IMR-90 (cell line): ENCODE data around the gene AIF1. TPM values are rescaled to one million over a fixed set of nuclear protein-coding genes. Genes with fewer than 3 reads are reported as not detected.
A peak's percentile ranks its signal among the peaks of the same experiment; 100 is the strongest.

Source experiments
- ATAC-seq: fragments of 200-7000 bp; cut with Tn5 transposase; 2 replicates; pipeline ENCODE4 v1.9.1; 2020; ENCODE audit warnings: low read depth, mild to moderate bottlenecking, moderate library complexity
- BruUV-seq: library from RNA; stranded (reverse); fragments of 400-500 nt; replicated peaks from 2 replicates; lab custom pipeline; 2021; lab: Mats Ljungman, UMichigan
- CTCF ChIA-PET: fragments of 300-600 bp; formaldehyde crosslinking; extraction: SDS; loops from one replicate; lab custom pipeline; 2021; ENCODE audit warnings: antibody characterized with exemption; lab: Yijun Ruan, JAX
- POLR2A ChIA-PET: fragments of 300-600 bp; sonication (Branson Sonifier 250); formaldehyde crosslinking; loops from one replicate; lab custom pipeline; 2022; ENCODE audit warnings: antibody characterized with exemption; ENCODE audit not compliant: unreplicated experiment; lab: Charles Lee
- DNase-seq: peaks from one replicate; pipeline ENCODE4 v3.0.0; 2013
- H2AFZ ChIP-seq: replicated peaks from 2 replicates; pipeline ENCODE3; 2013; ENCODE audit warnings: low read length, mild to moderate bottlenecking; ENCODE audit not compliant: poor library complexity
- H2AK5ac ChIP-seq: 2 replicates; pipeline ENCODE4 v1.6.1; 2013; ENCODE audit warnings: low read depth, low read length, inconsistent platforms
- H2AK9ac ChIP-seq: replicated peaks from 2 replicates; pipeline ENCODE3; 2013; ENCODE audit warnings: mild to moderate bottlenecking, low read depth, low read length, moderate library complexity; ENCODE audit not compliant: poor library complexity
- H2BK120ac ChIP-seq: 2 replicates; pipeline ENCODE4 v1.6.1; 2013; ENCODE audit warnings: low read depth, low read length, inconsistent platforms
- H2BK15ac ChIP-seq: 3 replicates; pipeline ENCODE4 v1.6.1; 2013; ENCODE audit warnings: low read depth, low read length, inconsistent platforms
- H2BK20ac ChIP-seq: 2 replicates; pipeline ENCODE4 v1.6.1; 2013; ENCODE audit warnings: low read depth, mild to moderate bottlenecking, inconsistent platforms, low read length, moderate library complexity
- H2BK5ac ChIP-seq: 2 replicates; pipeline ENCODE4 v1.6.1; 2013; ENCODE audit warnings: mild to moderate bottlenecking, low read depth, low read length, inconsistent platforms; ENCODE audit not compliant: poor library complexity, severe bottlenecking
- H3K14ac ChIP-seq: replicated peaks from 2 replicates; pipeline ENCODE4 v1.6.1; 2013; ENCODE audit warnings: low read depth, low read length, inconsistent platforms
- H3K18ac ChIP-seq: 2 replicates; pipeline ENCODE4 v1.6.1; 2013; ENCODE audit warnings: low read depth, low read length, control low read depth
- H3K23ac ChIP-seq: 2 replicates; pipeline ENCODE4 v1.6.1; 2013; ENCODE audit warnings: low read depth, low read length, inconsistent platforms
- H3K27ac ChIP-seq: 2 replicates; pipeline ENCODE4 v1.5.1; 2013; ENCODE audit warnings: mild to moderate bottlenecking, control low read depth, low read length; ENCODE audit not compliant: insufficient read depth
- H3K27me3 ChIP-seq: 2 replicates; pipeline ENCODE4 v1.6.1; 2013; ENCODE audit warnings: low read length; ENCODE audit not compliant: control insufficient read depth, insufficient read depth
- H3K36me3 ChIP-seq: 2 replicates; pipeline ENCODE4 v1.6.1; 2013; ENCODE audit warnings: low read length, mixed read lengths; ENCODE audit not compliant: control insufficient read depth, insufficient read depth
- H3K4ac ChIP-seq: 2 replicates; pipeline ENCODE4 v1.6.1; 2013; ENCODE audit warnings: low read depth, low read length, inconsistent platforms
- H3K4me1 ChIP-seq: 2 replicates; pipeline ENCODE4 v1.6.1; 2013; ENCODE audit warnings: low read length, mixed read lengths; ENCODE audit not compliant: control insufficient read depth, insufficient read depth
- H3K4me2 ChIP-seq: 2 replicates; pipeline ENCODE4 v1.6.1; 2013; ENCODE audit warnings: low read depth, mild to moderate bottlenecking, control low read depth, low read length, moderate library complexity
- H3K4me3 ChIP-seq: 2 replicates; pipeline ENCODE4 v1.5.1; 2013; ENCODE audit warnings: low read depth, mild to moderate bottlenecking, control low read depth, low read length, moderate library complexity; ENCODE audit not compliant: insufficient read depth
- H3K56ac ChIP-seq: 2 replicates; pipeline ENCODE4 v1.6.1; 2013; ENCODE audit warnings: low read length, inconsistent platforms; ENCODE audit not compliant: insufficient read depth; ENCODE audit errors: extremely low read depth
- H3K79me1 ChIP-seq, 2 experiments: 2 replicates each; pipeline ENCODE4 v1.6.1; 2013; ENCODE audit warnings: low read length in 2 of 2, inconsistent platforms in 1 of 2, low read depth in 1 of 2
- H3K9ac ChIP-seq: 2 replicates; pipeline ENCODE4 v1.6.1; 2013; ENCODE audit warnings: low read depth, low read length, control low read depth
- H3K9me1 ChIP-seq: 2 replicates; pipeline ENCODE4 v1.6.1; 2013; ENCODE audit warnings: low read length, inconsistent platforms; ENCODE audit not compliant: insufficient read depth
- H3K9me3 ChIP-seq: 2 replicates; pipeline ENCODE4 v1.6.1; 2013; ENCODE audit warnings: low read length; ENCODE audit not compliant: control insufficient read depth, insufficient read depth
- H4K20me1 ChIP-seq: 2 replicates; pipeline ENCODE4 v1.6.1; 2013; ENCODE audit warnings: low read length, inconsistent platforms; ENCODE audit not compliant: insufficient read depth
- H4K5ac ChIP-seq: 2 replicates; pipeline ENCODE4 v1.6.1; 2013; ENCODE audit warnings: mild to moderate bottlenecking, low read depth, low read length, control low read depth
- H4K8ac ChIP-seq, 2 experiments: 2 replicates each; pipeline ENCODE4 v1.6.1; 2013; ENCODE audit warnings: low read depth in 2 of 2, low read length in 2 of 2, control low read depth in 1 of 2, inconsistent platforms in 1 of 2
- H4K91ac ChIP-seq: 2 replicates; pipeline ENCODE4 v1.6.1; 2013; ENCODE audit warnings: low read depth, low read length, inconsistent platforms; ENCODE audit not compliant: insufficient read depth
- BHLHE40 ChIP-seq: fragments of 150-350 bp; IDR thresholded peaks from 2 replicates; pipeline ENCODE4 v1.6.1; 2016; ENCODE audit warnings: mild to moderate bottlenecking, low read depth, low read length
- MAZ ChIP-seq: IDR thresholded peaks from 2 replicates; pipeline ENCODE4 v1.6.1; 2012; ENCODE audit warnings: low read depth, mild to moderate bottlenecking, low read length, improper control_type of control experiment, moderate library complexity, borderline replicate concordance
- MXI1 ChIP-seq: IDR thresholded peaks from 2 replicates; pipeline ENCODE4 v1.6.1; 2012; ENCODE audit warnings: low read depth, mild to moderate bottlenecking, low read length, moderate library complexity, borderline replicate concordance
- POLR2A ChIP-seq: IDR thresholded peaks from 2 replicates; pipeline ENCODE4 v1.6.1; 2012; ENCODE audit warnings: mild to moderate bottlenecking, low read depth, low read length
- RAD21 ChIP-seq: IDR thresholded peaks from 2 replicates; pipeline ENCODE4 v1.6.1; 2012; ENCODE audit warnings: low read length, improper control_type of control experiment
- SMC3 ChIP-seq: fragments of 150-350 bp; IDR thresholded peaks from 2 replicates; pipeline ENCODE4 v1.6.1; 2016; ENCODE audit warnings: low read depth, mild to moderate bottlenecking, antibody characterized with exemption, low read length, moderate library complexity
- WGBS, 2 experiments: methylation state at CpG; one replicate each; pipeline versions ENCODE4 v1.1.5 to v1.1.7; 2013; ENCODE audit warnings: missing lambda C conversion rate in 2 of 2; ENCODE audit not compliant: insufficient read length in 1 of 2; ENCODE audit errors: extremely low coverage in 2 of 2; 5-methylcytosine and 5-hydroxymethylcytosine counted together
- dilution Hi-C: fragments of 300-500 bp; cut with HindIII; formaldehyde crosslinking; loops from one replicate; pipeline ENCODE4 v1.14.3; 2018; ENCODE audit warnings: low sequenced_read_pairs; ENCODE audit not compliant: unreplicated experiment
- in situ Hi-C: fragments of 300-500 bp; cut with MboI; formaldehyde crosslinking; loops from 3 replicates; pipeline ENCODE4 v1.14.3; 2019; ENCODE audit warnings: low sequenced_read_pairs, inconsistent platforms, mixed read lengths
- intact Hi-C: fragments of 100-400 bp; cut with micrococcal nuclease; formaldehyde crosslinking; loops from 2 replicates; pipeline ENCODE4 v1.10.0; 2022
- polyA plus RNA-seq, 3 experiments: library from polyadenylated mRNA; depleted of rRNA; stranded (reverse); fragments of >200 nt; gene quantifications; 2 replicates each; pipeline ENCODE4 v1.2.3, GENCODE V29; 2012; ENCODE audit warnings: low replicate concordance in 1 of 3
- total RNA-seq: library from RNA; depleted of rRNA; stranded (reverse); fragments of >200 nt; gene quantifications from 2 replicates; pipeline ENCODE4 v1.2.3, GENCODE V29; 2012
- TF ChIP-seq, protein P1 (sequence below): fragments of 150-350 bp; IDR thresholded peaks from 2 replicates; pipeline ENCODE4 v1.6.1; 2017; ENCODE audit warnings: mild to moderate bottlenecking, antibody characterized with exemption, low read length, low read depth

Gene AIF1
- total and polyA plus RNA-seq, 2 of the 4 experiments (the other 2 are of a cell fraction), result not detected

DNA sequence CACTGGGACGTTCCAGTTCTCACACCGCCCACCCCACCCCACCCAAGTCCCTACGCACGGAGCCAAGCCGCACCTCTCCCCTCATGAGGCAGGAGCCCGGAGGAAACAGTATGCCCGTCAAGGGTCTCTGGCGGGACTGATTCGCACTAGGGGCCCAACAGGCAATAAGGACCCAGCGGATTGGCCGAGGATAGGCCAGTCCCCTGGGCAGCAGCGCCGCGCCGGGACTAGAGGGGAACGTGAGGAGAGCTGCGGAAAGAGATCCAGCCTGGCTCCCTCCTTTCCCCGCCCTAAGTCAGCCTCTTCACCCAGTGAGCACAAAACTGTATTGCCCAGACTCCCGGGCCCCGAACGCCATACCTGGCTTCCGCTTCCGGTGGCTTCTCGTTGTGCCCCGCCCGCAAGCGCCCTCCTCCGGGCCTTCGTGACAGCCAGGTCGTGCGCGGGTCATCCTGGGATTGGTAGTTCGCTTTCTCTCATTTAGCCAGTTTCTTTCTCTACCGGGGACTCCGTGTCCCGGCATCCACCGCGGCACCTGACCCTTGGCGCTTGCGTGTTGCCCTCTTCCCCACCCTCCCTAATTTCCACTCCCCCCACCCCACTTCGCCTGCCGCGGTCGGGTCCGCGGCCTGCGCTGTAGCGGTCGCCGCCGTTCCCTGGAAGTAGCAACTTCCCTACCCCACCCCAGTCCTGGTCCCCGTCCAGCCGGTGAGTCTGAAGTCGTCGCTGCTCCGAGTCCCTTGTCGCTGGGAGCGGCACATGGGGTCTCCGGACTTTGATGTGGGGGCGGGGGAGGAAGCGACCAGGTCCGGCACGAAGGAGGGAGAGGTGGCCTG, 50.7 kb downstream of the AIF1 start, which contains the start of gene CSNK2B:
TSS of gene CSNK2B (plus strand) at position 580 of the 836 bp plus-strand sequence. CDS start 752 bp downstream, outside the sequence.
- Histone ChIP-seq H2BK120ac (peak within 1 kb of the TSS; percentile 69), H2BK15ac (peak within 1 kb of the TSS; percentile 10; the same call in 1 of the 3 replicates), H4K5ac (peak within 1 kb of the TSS; percentile 83), H3K4me3 (peak within 1 kb of the TSS; percentile 95), H3K23ac (peak within 1 kb of the TSS; percentile 93), H3K4ac (peak within 1 kb of the TSS; percentile 96), H3K4me2 (peak within 1 kb of the TSS; percentile 93), H2AK5ac (peak within 1 kb of the TSS; percentile 96), H3K9me3 (no peaks in the 10 kb centered on the region), H3K56ac (peak within 1 kb of the TSS; percentile 86), H3K14ac (peak within 1 kb of the TSS; percentile 93), H2BK5ac (peak within 1 kb of the TSS; percentile 92), H3K9ac (peak within 1 kb of the TSS; percentile 94), H2AK9ac (peak within 1 kb of the TSS; percentile 99), H2BK20ac (no peak within 1 kb of the TSS), H3K36me3 (peaks cover 38% of the 10 kb centered on the region), H2AFZ (peak within 1 kb of the TSS; percentile 90), H4K91ac (peak within 1 kb of the TSS; percentile 91), H4K8ac (peak within 1 kb of the TSS; percentile 70 to 98), H3K9me1 (peaks cover 6% of the 10 kb centered on the region; the same call in 1 of the 2 replicates), H4K20me1 (peaks cover 5% of the 10 kb centered on the region), H3K27ac (peak within 1 kb of the TSS; percentile 97), H3K79me1 (peaks cover 16 to 86% of the 10 kb centered on the region in 2 experiments), H3K4me1 (peaks cover 16% of the 10 kb centered on the region), H3K18ac (peak within 1 kb of the TSS; percentile 76), H3K27me3 (no peaks in the 10 kb centered on the region)
- in situ Hi-C loops (no loop called here), dilution Hi-C loops (no loop called here), intact Hi-C loops (loop anchor here (2.0 kb wide), 1 partner anchor 119 kb away; the partner anchor contains the start of genes ATP6V1G2 and NFKBIL1)
- ChIA-PET CTCF (no interaction called here), POLR2A (no interaction called here)
- BruUV-seq, result no TSS peak
- ATAC-seq (peak; percentile 80), DNase-seq (peak; percentile 96)
- peak; percentile 19; the same call in 1 of the 2 replicates for TF ChIP-seq BHLHE40
- TF ChIP-seq, protein P1, sequence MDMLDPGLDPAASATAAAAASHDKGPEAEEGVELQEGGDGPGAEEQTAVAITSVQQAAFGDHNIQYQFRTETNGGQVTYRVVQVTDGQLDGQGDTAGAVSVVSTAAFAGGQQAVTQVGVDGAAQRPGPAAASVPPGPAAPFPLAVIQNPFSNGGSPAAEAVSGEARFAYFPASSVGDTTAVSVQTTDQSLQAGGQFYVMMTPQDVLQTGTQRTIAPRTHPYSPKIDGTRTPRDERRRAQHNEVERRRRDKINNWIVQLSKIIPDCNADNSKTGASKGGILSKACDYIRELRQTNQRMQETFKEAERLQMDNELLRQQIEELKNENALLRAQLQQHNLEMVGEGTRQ, result peak; percentile 85
- TF ChIP-seq MAZ, result peak; percentile 63
- 0 out of 2 replicates have a peak, but pooled peaks have one; percentile 8 for TF ChIP-seq MXI1
- no peak for TF ChIP-seq SMC3
- no peak for TF ChIP-seq RAD21
- TF ChIP-seq POLR2A, result peak; percentile 70
- WGBS, 2 experiments, result 3% methylated on average over 17 of the region's 63 CpGs; no CpG with 5 or more reads in 1 of the 2 experiments
